ENCODE measurements around the gene FBXW11. TPM values are rescaled to one million over a fixed set of nuclear protein-coding genes. Genes with fewer than 3 reads are reported as not detected.
A peak's percentile ranks its signal among the peaks of the same experiment; 100 is the strongest.

The FBXW11 gene
- total RNA-seq, 2 donors from 2014 or later, result 76.3 to 81.7 TPM

DNA sequence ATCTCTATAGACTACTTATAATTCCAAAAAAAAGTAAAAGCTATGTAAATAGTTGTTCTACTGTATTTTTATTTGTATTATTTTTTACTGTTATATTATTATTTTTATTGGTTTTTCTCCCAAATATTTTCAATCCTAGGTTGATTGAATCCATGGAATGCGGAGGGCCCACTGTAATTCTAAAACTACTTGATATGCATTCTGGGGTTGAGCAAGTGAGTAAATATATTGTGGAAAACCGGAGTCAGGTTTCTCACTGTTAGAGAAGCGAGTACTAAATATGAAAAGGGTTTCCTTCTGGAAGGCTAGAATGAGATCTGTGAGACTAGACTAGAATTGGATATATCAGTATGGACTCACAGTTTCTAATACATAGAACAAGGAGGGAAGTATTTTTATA lies 66.5 kb downstream of the FBXW11 start:
- H3K4me1 ChIP-seq, result peaks cover 0 to 12% of the 10 kb centered on the region in 2 donors
- TF ChIP-seq, protein P1, sequence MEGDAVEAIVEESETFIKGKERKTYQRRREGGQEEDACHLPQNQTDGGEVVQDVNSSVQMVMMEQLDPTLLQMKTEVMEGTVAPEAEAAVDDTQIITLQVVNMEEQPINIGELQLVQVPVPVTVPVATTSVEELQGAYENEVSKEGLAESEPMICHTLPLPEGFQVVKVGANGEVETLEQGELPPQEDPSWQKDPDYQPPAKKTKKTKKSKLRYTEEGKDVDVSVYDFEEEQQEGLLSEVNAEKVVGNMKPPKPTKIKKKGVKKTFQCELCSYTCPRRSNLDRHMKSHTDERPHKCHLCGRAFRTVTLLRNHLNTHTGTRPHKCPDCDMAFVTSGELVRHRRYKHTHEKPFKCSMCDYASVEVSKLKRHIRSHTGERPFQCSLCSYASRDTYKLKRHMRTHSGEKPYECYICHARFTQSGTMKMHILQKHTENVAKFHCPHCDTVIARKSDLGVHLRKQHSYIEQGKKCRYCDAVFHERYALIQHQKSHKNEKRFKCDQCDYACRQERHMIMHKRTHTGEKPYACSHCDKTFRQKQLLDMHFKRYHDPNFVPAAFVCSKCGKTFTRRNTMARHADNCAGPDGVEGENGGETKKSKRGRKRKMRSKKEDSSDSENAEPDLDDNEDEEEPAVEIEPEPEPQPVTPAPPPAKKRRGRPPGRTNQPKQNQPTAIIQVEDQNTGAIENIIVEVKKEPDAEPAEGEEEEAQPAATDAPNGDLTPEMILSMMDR (IDR thresholded peaks at IDR 0.05), result no peak
- DNase-seq (ENCODE audit: low spot score), result no peak
- H3K9me3 ChIP-seq, result peaks cover 0 to 6% of the 10 kb centered on the region in 2 donors
- no peaks in the 10 kb centered on the region for H3K27me3 ChIP-seq
- peak overlapping the region in 1 of 2 donors; percentile 51 for H3K27ac ChIP-seq
- H3K4me3 ChIP-seq, result no peak overlapping the region
- H3K36me3 ChIP-seq, result no peaks in the 10 kb centered on the region

DNA sequence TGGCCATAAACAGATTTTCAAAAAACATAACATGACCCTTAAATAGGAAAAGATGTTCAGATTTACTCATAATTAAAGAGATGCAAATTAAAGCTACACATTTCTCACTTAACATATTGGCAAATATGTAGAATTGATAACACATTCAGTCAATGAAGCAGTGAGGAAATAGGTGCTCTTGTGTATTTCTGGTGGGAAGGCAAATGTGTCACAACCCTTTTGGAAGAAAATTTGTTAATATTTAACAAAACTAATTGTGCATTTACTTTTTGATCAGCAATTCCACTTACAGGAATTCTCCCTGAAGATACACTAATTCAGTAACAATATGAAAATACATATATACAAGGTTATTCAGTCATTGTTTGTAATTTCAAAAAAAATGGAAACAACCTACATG lies 68.1 kb downstream of the FBXW11 start:
- DNase-seq (ENCODE audit: low spot score), result no peak
- Histone ChIP-seq H3K27me3 (no peaks in the 10 kb centered on the region), H3K9me3 (peaks cover 0 to 14% of the 10 kb centered on the region in 2 donors), H3K36me3 (no peaks in the 10 kb centered on the region), H3K4me3 (no peak overlapping the region), H3K4me1 (peaks cover 0 to 8% of the 10 kb centered on the region in 2 donors), H3K27ac (no peak overlapping the region)
- TF ChIP-seq, protein P1 (IDR thresholded peaks at IDR 0.05), result no peak

DNA sequence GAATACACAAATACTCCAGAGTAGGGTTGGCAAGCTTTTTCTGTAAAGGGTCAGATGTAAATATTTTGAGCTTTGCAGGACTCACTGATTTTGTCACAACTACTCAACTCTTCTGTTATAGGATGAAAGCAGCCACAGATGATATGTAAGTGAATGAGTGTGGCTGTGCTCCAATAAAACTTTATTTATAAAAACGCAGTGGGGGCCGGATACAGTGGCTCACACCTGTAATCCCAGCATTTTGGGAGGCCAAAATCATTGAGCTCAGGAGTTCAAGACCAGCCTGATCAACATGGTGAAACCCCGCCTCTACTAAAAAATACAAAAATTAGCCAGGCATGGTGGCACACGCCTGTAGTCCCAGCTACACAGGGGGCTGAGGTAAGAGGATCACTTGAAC lies 69.1 kb downstream of the FBXW11 start:
- H3K27me3 ChIP-seq, result no peaks in the 10 kb centered on the region
- TF ChIP-seq, protein P1 (IDR thresholded peaks at IDR 0.05), result no peak
- no peak for DNase-seq (ENCODE audit: low spot score)
- no peaks in the 10 kb centered on the region for H3K36me3 ChIP-seq
- H3K4me1 ChIP-seq, result peaks cover 0 to 8% of the 10 kb centered on the region in 2 donors
- no peak overlapping the region for H3K27ac ChIP-seq
- no peak overlapping the region for H3K4me3 ChIP-seq
- H3K9me3 ChIP-seq, result peaks cover 0 to 14% of the 10 kb centered on the region in 2 donors

DNA sequence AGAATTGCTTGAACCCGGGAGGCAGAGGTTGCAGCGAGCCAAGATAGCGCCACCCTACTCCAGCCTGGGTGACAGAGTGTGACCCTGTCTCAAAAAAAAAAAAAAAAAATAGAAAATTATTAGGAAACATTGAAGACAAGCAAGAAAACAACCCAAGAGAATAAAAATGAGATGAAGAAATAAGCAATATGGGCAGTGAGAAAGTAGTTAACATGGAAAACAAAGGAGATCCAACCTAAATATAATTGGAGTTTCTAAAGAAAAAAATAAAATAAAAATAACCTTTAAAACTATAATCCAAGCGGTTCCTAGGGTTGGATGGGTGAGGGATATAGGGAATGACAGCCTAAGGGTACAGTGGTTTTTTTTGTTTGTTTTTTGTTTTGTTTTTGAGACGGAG lies 71.9 kb downstream of the FBXW11 start:
- H3K27me3 ChIP-seq, result no peaks in the 10 kb centered on the region
- H3K9me3 ChIP-seq, result peaks cover 0 to 14% of the 10 kb centered on the region in 2 donors
- TF ChIP-seq, protein P1 (IDR thresholded peaks at IDR 0.05), result no peak
- H3K27ac ChIP-seq, result no peak overlapping the region
- no peaks in the 10 kb centered on the region for H3K36me3 ChIP-seq
- H3K4me3 ChIP-seq, result no peak overlapping the region
- no peak for DNase-seq (ENCODE audit: low spot score)
- H3K4me1 ChIP-seq, result no peaks in the 10 kb centered on the region

DNA sequence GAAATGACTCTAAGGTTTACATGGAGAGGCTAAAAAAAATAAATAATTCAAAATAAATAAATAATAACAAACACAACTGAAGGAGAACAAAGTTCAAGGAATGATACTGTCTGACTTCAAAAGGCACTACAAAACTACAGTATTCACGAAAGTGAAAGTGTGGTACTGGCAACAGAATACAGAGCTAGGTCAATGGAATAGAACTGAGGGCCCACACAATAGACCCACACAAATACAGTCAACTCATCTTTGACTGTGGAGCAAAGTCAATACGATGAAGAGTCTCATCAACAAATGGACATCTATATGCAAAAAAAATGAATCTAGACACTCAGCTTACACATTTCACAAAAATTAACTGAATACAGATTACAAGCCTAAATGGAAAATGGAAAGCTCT lies 75.3 kb downstream of the FBXW11 start:
- Histone ChIP-seq H3K9me3 (peaks cover 0 to 14% of the 10 kb centered on the region in 2 donors), H3K4me1 (peaks cover 0 to 4% of the 10 kb centered on the region in 2 donors), H3K27me3 (no peaks in the 10 kb centered on the region), H3K36me3 (no peaks in the 10 kb centered on the region), H3K27ac (no peak overlapping the region), H3K4me3 (no peak overlapping the region)
- TF ChIP-seq, protein P1 (IDR thresholded peaks at IDR 0.05), result no peak
- no peak for DNase-seq (ENCODE audit: low spot score)

DNA sequence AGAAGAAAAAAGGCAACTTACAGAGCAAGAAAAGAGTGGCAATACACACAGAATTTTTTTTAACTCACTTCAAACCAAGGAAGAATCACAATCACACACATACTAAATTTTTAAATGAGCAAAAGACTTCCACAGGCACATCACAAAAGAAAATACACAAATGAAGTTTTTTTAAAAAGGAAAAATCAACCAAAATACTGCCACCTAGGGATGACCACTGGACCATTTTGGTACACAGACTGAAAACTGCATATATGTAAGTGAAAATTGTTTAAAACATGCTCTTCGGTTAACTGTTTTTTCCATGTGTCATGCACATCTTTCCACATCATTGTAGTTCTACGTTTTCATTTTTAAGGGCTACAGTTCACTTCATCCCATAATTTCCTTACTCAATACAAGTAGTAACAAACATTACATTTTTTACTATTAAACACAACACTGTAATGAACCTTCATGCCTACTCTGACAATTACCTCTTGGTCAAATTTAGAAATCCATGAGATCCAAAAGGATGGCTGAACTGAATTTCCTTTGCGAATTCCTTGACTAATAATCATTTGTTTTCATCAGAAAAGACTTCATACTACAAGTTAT lies 79.0 kb downstream of the FBXW11 start:
- H3K9me3 ChIP-seq, result no peaks in the 10 kb centered on the region
- peaks cover 0 to 7% of the 10 kb centered on the region in 2 donors for H3K4me1 ChIP-seq
- TF ChIP-seq, protein P1 (IDR thresholded peaks at IDR 0.05), result no peak
- H3K36me3 ChIP-seq, result no peaks in the 10 kb centered on the region
- DNase-seq (ENCODE audit: low spot score), result no peak
- no peak overlapping the region for H3K27ac ChIP-seq
- H3K27me3 ChIP-seq, result no peaks in the 10 kb centered on the region
- H3K4me3 ChIP-seq, result no peak overlapping the region

Measured in right atrium auricular region (tissue), 2 donors.